ENCODE measurements around the gene LIMCH1.
A peak's percentile ranks its signal among the peaks of the same experiment; 100 is the strongest.

Gene LIMCH1

DNA sequence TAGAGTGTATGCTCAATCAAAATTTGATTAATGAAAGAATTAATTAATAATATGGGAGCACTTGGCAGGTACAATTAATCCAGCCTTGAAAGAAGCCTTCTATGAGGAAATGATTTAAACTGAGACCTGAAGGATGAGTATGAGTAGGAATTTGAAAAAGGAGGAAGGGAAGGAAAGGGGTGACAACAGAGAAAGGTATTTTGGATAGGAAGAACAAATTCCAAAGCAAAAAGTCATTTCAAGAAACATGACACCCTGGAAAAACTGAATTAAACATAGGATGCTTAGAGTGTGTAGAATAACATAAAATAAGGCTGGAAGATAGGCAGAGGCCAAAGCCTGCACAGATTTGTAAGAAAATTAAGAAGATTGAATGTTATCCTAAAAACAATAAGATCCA is 180.9 kb downstream of the LIMCH1 start:
- peak; percentile 38 for DNase-seq (ENCODE audit: low read depth, low spot score)
- H3K4me3 ChIP-seq (ENCODE audit: low read depth, low read length), result no peak overlapping the region
- in situ Hi-C loops (cut with HindIII; ENCODE audit: low sequenced_read_pairs), result no loop called here
- TF ChIP-seq, protein P1, sequence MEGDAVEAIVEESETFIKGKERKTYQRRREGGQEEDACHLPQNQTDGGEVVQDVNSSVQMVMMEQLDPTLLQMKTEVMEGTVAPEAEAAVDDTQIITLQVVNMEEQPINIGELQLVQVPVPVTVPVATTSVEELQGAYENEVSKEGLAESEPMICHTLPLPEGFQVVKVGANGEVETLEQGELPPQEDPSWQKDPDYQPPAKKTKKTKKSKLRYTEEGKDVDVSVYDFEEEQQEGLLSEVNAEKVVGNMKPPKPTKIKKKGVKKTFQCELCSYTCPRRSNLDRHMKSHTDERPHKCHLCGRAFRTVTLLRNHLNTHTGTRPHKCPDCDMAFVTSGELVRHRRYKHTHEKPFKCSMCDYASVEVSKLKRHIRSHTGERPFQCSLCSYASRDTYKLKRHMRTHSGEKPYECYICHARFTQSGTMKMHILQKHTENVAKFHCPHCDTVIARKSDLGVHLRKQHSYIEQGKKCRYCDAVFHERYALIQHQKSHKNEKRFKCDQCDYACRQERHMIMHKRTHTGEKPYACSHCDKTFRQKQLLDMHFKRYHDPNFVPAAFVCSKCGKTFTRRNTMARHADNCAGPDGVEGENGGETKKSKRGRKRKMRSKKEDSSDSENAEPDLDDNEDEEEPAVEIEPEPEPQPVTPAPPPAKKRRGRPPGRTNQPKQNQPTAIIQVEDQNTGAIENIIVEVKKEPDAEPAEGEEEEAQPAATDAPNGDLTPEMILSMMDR (IDR thresholded peaks at IDR 0.05; ENCODE audit: low read depth, low read length), result no peak

DNA sequence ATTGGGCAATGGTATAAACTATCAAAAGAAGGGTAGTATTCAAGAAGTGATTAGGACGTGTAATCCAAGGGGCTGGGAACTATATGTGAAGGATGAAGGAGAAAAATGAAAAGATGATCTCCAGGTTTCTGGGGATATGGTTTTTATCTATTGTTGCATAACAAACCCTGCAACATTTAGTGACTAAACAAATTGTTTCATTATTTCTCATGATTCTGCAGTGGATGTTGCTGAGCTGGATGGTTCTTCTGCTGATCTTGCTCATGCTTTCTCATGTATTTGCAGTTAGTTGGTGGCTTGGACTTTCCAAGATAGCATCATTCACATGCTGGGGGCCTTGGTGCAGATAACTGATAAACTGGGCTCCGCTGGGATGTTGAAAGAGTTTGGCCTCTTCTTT is 181.5 kb downstream of the LIMCH1 start:
- TF ChIP-seq, protein P1 (IDR thresholded peaks at IDR 0.05; ENCODE audit: low read depth, low read length), result no peak
- H3K4me3 ChIP-seq (ENCODE audit: low read depth, low read length), result no peak overlapping the region
- in situ Hi-C loops (cut with HindIII; ENCODE audit: low sequenced_read_pairs), result no loop called here
- DNase-seq (ENCODE audit: low read depth, low spot score), result no peak

DNA sequence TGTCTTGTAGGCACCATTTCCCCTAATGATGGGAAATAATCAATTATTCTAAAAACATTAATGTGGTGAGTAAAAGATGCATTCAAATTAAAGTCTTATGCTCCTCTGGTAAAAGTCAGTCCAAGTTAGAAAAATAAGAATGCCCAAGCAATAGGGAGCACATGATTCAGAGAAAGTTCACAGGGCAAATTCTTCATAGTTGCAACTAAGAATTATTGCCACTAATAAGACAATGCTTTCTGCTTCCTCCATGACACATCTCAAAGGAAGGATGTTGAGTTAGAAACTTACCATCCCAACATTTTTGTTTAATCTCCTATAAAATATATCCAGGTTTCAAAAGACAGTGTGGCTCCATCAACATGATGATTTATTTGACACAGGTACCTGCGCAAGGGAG is 184.2 kb downstream of the LIMCH1 start:
- in situ Hi-C loops (cut with HindIII; ENCODE audit: low sequenced_read_pairs), result no loop called here
- H3K4me3 ChIP-seq (ENCODE audit: low read depth, low read length), result no peak overlapping the region
- no peak for DNase-seq (ENCODE audit: low read depth, low spot score)
- TF ChIP-seq, protein P1 (IDR thresholded peaks at IDR 0.05; ENCODE audit: low read depth, low read length), result no peak

DNA sequence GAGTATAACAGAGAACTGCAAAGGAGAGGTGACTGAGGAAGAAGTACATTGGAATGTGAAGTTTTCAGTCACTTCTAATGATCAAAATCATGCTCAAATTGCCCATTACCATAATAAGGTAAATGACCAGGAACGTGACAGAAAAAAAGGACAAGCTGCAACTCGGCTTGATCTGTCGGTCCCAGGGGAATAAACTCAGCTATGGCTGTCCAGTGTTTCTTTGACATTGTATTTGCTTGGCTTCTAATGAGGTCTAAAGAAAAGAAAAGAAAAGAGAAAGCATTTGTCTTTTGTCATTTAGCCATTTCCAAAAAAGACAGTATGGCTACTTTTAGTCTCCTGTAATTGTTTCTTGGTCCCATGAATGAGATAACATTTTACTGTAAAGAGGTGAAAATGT is 185.3 kb downstream of the LIMCH1 start:
- no peak overlapping the region for H3K4me3 ChIP-seq (ENCODE audit: low read depth, low read length)
- no peak for DNase-seq (ENCODE audit: low read depth, low spot score)
- in situ Hi-C loops (cut with HindIII; ENCODE audit: low sequenced_read_pairs), result no loop called here
- TF ChIP-seq, protein P1 (IDR thresholded peaks at IDR 0.05; ENCODE audit: low read depth, low read length), result no peak

DNA sequence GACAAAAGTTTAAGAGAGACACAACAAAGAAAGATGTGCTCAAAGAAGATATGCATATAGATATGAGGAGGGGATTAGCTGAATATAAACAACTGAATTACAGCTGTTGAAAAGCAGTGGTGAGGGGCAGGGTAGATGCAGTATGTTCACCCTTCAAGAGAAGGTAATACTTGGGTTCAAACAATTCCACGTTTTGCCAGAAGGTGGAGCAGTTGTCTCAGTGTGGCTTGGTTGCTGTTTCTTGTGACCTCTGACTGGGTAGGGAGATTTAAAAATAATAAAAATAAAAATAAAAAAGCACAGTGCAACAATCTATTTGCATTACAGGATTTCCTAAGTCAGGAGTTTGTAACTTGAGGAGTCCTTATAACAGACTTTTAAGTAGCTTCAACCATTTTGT is 187.3 kb downstream of the LIMCH1 start:
- in situ Hi-C loops (cut with HindIII; ENCODE audit: low sequenced_read_pairs), result no loop called here
- no peak for DNase-seq (ENCODE audit: low read depth, low spot score)
- TF ChIP-seq, protein P1 (IDR thresholded peaks at IDR 0.05; ENCODE audit: low read depth, low read length), result peak; percentile 10
- H3K4me3 ChIP-seq (ENCODE audit: low read depth, low read length), result no peak overlapping the region

DNA sequence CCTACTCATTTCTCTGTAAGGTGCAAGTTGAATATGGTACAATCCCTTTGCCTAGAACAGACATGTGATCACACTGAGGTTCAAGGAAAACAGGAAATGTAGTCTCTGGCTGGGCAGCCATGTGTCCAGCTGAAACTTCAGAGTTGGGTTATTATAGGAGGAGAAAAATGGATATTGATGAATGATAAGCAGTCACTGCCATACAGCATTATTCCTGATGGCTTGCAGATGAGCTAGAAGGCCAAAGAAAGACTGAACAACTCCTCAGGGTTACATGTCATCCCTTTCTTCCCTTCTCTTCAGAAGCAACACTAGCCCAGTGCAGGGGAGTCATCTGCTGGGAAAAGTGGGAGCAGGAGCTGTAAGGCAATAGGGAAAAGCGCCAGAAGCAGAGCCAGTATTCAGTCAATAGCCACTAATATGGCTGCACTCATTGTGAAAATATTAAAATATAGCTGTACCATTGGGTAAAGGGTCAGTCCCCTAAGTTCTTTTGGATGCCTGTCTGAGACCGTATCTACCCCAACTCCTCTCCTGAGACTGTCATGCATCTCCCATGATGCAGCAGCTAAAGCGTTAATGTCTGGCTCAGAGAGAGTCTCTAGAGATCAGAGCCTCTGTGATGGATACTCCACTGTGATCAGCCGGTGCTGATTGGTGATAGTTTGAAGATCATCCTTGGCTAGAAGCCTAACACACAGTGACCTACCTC is 190.1 kb downstream of the LIMCH1 start:
- no peak for DNase-seq (ENCODE audit: low read depth, low spot score)
- no peak overlapping the region for H3K4me3 ChIP-seq (ENCODE audit: low read depth, low read length)
- in situ Hi-C loops (cut with HindIII; ENCODE audit: low sequenced_read_pairs), result no loop called here
- TF ChIP-seq, protein P1 (IDR thresholded peaks at IDR 0.05; ENCODE audit: low read depth, low read length), result no peak
